Stimulated activated CD8-positive, alpha-beta memory T cell treated with anti-CD3 and anti-CD28 coated beads, Interleukin-12 subunit alpha, Interleukin-12 subunit beta, amount 100 ng/mL, for 1 hour (primary cell): Measurements from ENCODE around the gene WDFY4.

Experiments used
- DNase-seq: peaks from one replicate; pipeline ENCODE4 v3.0.0-alpha.2; 2020; ENCODE audit warnings: low read depth

WDFY4 gene

DNA sequence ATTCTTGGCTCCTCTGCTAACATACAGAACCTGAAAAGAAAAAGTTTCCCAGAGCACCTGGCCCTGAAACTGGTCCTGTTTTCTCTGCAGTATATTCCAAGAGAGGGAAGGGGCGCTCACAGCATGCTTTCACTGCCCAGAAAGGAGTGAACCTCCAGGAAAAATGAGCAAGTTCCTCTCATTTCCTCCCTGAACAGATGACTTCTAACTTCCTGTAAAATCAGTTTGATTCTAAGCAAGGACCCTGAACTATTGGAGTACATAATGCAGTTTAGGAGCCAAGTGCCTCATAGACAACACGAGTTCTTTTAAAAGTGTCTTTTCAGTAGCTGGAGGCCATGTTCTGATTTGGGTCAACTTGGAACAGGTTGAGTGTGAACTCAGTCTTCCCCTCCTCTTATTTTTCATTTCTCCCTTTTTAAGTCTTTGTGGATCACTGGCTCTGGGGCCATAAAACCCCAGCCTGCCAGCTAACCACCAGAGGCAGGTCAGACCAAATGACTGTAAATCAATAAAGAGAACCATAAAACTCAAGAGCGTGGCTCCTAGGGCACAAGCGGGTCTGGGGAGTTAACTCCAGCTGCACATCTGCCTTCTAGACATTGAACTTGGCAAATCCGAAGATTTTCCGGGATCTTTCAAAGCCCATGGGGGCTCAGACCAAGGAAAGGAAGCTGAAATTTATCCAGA is 260.9 kb downstream of the WDFY4 start:
- DNase-seq = no peak

DNA sequence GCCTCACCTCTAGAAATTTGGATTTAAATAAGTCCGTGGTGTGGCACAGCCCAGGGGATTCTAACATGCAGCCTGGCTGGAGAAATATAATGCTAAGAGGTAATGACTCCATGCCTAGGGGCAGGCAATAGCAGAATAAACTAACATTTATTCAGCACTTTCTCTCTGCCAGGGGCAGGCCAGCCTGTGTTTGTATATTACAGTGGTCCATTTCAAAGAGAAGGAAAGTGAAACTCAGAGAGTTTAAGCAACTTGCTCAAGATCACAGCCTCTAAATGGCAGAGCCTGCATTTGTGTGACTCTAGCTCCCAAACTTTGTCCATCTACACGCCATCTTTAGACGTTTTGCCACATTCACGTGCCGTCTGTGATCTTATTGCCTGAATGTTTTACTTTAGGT is 261.7 kb downstream of the WDFY4 start:
- no peak for DNase-seq

DNA sequence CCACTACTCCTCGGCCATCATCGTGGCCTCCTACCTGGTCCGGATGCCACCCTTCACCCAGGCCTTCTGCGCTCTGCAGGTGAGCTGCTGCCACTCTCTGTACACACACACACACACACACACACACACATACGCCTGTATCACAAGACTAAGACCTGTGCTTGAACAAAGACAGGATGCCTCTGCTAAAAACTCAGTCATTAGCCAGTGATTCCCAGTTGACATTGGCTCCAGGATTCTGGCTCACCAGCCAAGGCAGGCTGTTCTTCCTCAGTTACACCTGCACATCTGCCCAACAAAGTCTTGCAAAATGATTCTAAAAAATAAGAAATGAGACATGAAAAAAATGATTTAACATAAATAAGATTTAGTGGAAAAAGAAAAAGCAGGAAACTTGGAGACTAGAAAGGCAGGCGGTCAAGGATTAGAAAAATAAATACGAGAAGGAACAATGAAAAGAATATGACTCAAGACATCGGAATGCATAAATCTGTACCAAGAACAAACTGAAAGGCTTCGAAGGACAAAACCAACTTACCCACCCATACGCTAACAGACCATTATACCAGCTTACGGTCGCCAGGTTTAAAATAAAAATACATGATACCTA is 262.3 kb downstream of the WDFY4 start:
- DNase-seq = no peak

DNA sequence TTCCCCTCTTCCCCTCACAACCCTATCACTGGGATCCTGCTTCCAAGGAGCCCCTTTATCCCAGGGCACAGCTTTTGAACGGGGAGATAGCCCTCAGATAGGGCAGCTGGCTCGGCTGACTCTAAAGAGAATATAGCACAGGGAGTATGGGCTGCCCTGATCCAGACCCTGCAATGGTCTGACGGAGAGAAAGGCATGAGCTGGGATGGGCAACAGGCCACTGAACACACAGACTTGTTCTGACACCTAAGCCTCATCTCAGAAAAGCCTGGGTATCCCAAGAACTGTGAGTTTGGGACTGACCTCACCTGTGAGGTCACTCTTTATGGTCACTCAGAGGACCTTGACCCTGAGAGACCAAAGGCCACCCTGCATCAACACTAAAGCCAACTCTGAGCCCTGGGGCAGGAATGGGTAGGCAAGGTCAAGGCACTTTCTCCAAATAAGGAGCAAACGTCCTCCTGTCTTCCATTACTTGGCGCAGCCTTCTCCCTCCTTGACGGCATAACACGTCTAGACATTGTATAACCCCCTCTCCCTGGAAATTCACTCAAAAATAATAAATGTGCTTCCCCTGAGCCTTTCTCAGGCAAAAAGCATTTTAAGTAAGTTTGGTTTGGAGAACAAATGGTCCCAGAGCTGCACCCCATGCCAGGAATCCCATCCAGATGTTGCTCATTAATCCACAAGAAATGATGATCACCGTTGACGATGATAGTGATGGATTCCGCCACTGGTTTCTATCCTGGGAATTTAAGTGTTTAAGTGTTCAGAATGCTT is 263.2 kb downstream of the WDFY4 start:
- DNase-seq = no peak

GRCh38 chr10:48948470-48949037 is 263.9 kb downstream of the WDFY4 start:
- DNase-seq = no peak

- DNase-seq = no peak
Observed at GRCh38 chr10:48951707-48952106, 267.0 kb downstream of the WDFY4 start.

GRCh38 chr10:48957361-48958151 is 272.9 kb downstream of the WDFY4 start:
- DNase-seq = no peak

GRCh38 chr10:48958598-48959190 is 274.0 kb downstream of the WDFY4 start:
- no peak for DNase-seq

GRCh38 chr10:48964038-48964437 is 279.4 kb downstream of the WDFY4 start:
- DNase-seq = no peak

GRCh38 chr10:48965460-48965859 is 280.8 kb downstream of the WDFY4 start:
- DNase-seq = no peak

- DNase-seq = no peak
Observed at GRCh38 chr10:48968036-48968435, 283.4 kb downstream of the WDFY4 start.

DNA sequence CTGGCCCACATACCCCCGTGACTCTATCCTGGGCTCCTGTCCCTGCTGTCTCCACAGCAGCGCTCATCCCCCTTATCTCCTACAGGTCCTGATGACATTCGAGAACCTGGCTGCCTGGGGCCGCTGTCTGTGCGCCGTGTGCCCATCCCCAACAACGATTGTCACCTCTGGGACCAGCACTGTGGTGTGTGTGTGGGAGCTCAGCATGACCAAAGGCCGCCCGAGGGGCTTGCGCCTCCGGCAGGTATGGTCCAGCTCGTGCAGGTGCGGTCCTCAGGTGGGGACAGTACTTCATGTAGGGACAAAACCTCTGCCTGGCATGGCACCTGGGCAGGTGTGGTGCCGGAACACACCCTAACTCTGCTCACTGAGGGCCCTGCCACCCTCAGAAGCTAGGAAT is 285.4 kb downstream of the WDFY4 start:
- no peak for DNase-seq

DNA sequence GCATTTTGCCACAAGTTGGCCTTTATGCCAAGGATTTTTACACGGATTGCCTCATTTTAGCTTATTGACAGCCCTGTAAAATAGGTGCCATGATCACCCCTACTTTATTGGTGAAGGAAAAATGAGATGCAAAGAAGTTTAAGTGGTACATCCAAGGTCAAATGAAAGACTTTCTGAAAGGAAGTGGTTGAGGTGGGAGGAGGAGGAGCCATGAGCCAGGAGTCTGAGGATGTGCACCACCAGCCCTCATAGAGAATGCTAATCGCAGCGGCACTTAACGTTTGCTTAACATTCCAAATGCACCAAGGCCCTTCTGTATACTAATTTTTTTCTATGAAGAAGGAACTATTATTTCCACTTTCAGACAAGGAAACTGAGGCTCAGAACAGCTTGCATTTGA is 286.0 kb downstream of the WDFY4 start:
- no peak for DNase-seq

DNA sequence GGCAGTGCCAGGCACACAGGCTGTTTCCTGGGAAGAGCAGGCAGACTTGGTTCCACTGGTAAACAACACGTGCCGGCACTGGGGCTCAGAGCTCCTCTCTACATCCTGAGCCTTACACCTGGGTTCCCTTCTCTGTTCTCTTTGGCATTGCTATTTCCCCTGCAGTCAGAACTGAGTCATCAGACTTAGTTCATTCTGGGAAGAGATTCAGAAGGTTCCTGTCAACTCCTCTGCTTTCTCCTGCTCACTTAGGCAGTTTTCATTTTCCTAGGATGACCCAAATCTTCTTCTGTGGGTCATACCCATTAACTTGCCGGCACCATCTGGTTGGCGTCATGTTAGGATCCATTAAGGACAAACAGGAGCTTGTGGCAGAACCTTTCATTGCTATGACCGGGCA is 288.4 kb downstream of the WDFY4 start:
- DNase-seq = no peak

- no peak for DNase-seq
Observed at GRCh38 chr10:48974510-48975156, 290.0 kb downstream of the WDFY4 start.

DNA sequence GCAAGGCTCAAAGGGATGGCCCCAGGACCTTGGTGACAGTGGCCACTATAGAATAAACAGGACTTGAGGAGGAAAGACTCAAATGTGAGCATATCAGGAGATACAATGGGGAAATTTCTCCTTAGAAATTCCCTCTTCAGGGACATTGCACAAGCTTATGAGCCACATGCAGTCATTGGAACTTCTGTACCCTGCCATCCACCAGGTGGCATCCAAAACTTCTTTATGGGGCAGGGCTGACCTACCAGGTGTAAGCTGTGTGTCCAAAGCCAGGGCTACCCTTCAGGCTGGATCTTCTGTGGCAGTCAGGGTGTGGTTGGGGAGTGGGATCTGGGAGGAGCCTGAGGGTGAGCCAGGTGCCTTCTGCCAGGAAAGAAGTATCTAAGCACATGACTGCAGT is 291.5 kb downstream of the WDFY4 start:
- no peak for DNase-seq

GRCh38 chr10:48978318-48978717 is 293.6 kb downstream of the WDFY4 start:
- DNase-seq = no peak

DNA sequence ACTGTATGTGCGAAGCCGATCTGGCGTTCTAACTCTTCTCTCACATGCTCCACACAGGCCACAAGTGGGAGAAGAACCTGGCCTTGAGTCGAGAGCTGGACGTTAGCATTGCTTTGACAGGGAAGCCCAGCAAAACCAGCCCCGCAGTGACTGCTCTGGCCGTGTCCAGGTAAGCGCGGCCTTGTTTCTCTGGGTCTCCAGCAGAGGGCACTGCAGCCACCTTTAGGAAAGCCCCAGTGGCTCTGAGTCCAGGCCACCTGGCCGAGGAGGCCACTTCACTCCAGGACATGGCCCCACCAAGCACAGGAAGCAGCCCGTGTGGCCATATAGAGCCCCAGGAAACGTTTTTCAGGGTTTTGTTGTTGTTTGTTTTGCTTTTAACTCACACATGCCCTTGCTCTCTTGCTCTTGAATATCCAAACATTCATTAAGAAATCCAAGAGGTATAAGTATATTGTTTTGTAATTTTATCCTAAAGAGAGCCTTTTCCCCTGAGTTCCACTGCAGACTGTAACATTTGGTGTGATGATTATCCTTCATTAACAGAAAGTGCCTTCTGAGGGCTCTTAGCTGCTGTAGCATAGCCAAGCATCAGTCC is 296.7 kb downstream of the WDFY4 start:
- DNase-seq = no peak

DNA sequence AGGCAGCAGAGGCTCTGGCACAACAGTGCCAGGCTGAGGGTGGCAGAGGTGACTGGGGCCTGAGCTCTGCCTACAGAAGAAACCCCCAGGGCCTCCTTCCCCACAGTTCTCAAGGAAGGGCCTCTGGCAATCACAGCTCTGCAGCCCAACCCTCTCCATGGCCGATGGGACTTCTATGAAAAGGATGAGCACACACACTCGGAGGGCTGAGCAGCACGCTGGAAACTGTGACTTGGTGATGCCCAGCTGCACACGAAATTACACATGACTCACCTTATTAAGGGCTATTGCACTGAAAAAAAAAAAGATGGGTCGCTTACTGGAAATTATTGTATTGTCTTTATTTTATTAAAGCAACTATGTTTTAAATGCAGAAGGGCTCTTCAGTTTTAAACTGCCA is 297.9 kb downstream of the WDFY4 start:
- DNase-seq = no peak

GRCh38 chr10:48983648-48984351 is 299.1 kb downstream of the WDFY4 start:
- DNase-seq = no peak
